SK-N-SH (cell line): ENCODE measurements around the gene IL11RA. TPM values are rescaled to one million over a fixed set of nuclear protein-coding genes. Genes with fewer than 3 reads are reported as not detected.

Experiments
- CTCF ChIA-PET: fragments of 300-600, 350-600 bp; formaldehyde crosslinking; extraction: SDS; loops from one replicate; lab custom pipeline; 2021; lab: Yijun Ruan, JAX
- POLR2A ChIA-PET: fragments of 350-600 bp; sonication (Branson Sonifier 250); formaldehyde crosslinking; extraction: SDS; loops from one replicate; lab custom pipeline; 2020; ENCODE audit warnings: antibody characterized with exemption, inconsistent platforms; lab: Yijun Ruan, JAX
- DNase-seq: peaks from one replicate; pipeline ENCODE4 v3.0.0; 2012
- H2AFZ ChIP-seq: fragments of 200-600 bp; sonication (generic); 2 replicates; pipeline ENCODE4 v1.8.1; 2016; ENCODE audit warnings: antibody characterized with exemption, mild to moderate bottlenecking, low read depth
- H3F3A ChIP-seq: fragments of 200-600 bp; sonication (generic); replicated peaks from 2 replicates; pipeline ENCODE3; 2016; ENCODE audit warnings: antibody characterized with exemption, mild to moderate bottlenecking; ENCODE audit not compliant: insufficient read depth
- H3K27ac ChIP-seq, 2 experiments: fragments of 200-500 bp in 1 of 2; fragments of 200-600 bp in 1 of 2; sonication (Bioruptor generic) in 1 of 2; sonication (generic), shearing (Covaris generic) in 1 of 2; 2 replicates each; pipeline versions ENCODE4 v1.5.1 to v1.6.1; 2014 to 2016; ENCODE audit warnings: low read depth in 2 of 2, inconsistent platforms in 1 of 2, low read length in 1 of 2, mild to moderate bottlenecking in 1 of 2, mixed read lengths in 1 of 2
- H3K27me3 ChIP-seq: fragments of 200-600 bp; sonication (generic), shearing (Covaris generic); 2 replicates; pipeline ENCODE4 v1.6.1; 2016; ENCODE audit warnings: mixed run types; ENCODE audit not compliant: insufficient read depth
- H3K36me3 ChIP-seq, 2 experiments: fragments of 200-500 bp in 1 of 2; fragments of 200-600 bp in 1 of 2; sonication (Bioruptor generic) in 1 of 2; sonication (generic) in 1 of 2; replicated peaks in 1 of 2; 2 replicates each; pipeline versions ENCODE3 to v1.5.1; 2014 to 2016; ENCODE audit warnings: low read length in 1 of 2, mild to moderate bottlenecking in 1 of 2; ENCODE audit not compliant: insufficient read depth in 2 of 2, control insufficient read depth in 1 of 2
- H3K4me1 ChIP-seq, 2 experiments: fragments of 200-500 bp in 1 of 2; fragments of 200-600 bp in 1 of 2; sonication (Bioruptor generic) in 1 of 2; sonication (generic), shearing (Covaris generic) in 1 of 2; 2 replicates each; pipeline versions ENCODE4 v1.5.1 to v1.6.1; 2014 to 2016; ENCODE audit warnings: low read depth in 1 of 2, low read length in 1 of 2, mixed run types in 1 of 2; ENCODE audit not compliant: insufficient read depth in 2 of 2, control insufficient read depth in 1 of 2
- H3K4me2 ChIP-seq: fragments of 200-600 bp; sonication (generic), shearing (Covaris generic); 2 replicates; pipeline ENCODE4 v1.6.1; 2017; ENCODE audit warnings: mixed run types
- H3K4me3 ChIP-seq, 2 experiments: fragments of 200-500 bp in 1 of 2; fragments of 200-600 bp in 1 of 2; sonication (Bioruptor generic) in 1 of 2; sonication (generic), shearing (Covaris generic) in 1 of 2; 2 replicates each; pipeline versions ENCODE4 v1.5.1 to v1.8.1; 2014 to 2016; ENCODE audit warnings: low read depth in 2 of 2, inconsistent platforms in 1 of 2, low read length in 1 of 2, mild to moderate bottlenecking in 1 of 2, mixed read lengths in 1 of 2, moderate library complexity in 1 of 2
- H3K79me2 ChIP-seq: fragments of 200-600 bp; sonication (generic); 2 replicates; pipeline ENCODE4 v1.8.1; 2017; ENCODE audit warnings: mild to moderate bottlenecking; ENCODE audit not compliant: insufficient read depth
- H3K9ac ChIP-seq: fragments of 200-600 bp; sonication (generic); 2 replicates; pipeline ENCODE4 v1.6.1; 2017; ENCODE audit warnings: mixed run types
- H3K9me2 ChIP-seq: fragments of 200-600 bp; sonication (generic); 2 replicates; pipeline ENCODE4 v1.6.1; 2017; ENCODE audit warnings: mixed run types
- H3K9me3 ChIP-seq: fragments of 200-600 bp; sonication (generic); 2 replicates; pipeline ENCODE4 v1.6.1; 2017; ENCODE audit warnings: mixed run types, mild to moderate bottlenecking, moderate library complexity
- H4K20me1 ChIP-seq: fragments of 200-600 bp; sonication (generic); 2 replicates; pipeline ENCODE4 v1.6.1; 2017; ENCODE audit warnings: mild to moderate bottlenecking, mixed run types; ENCODE audit not compliant: insufficient read depth
- CHD2 ChIP-seq: fragments of 150-350 bp; IDR thresholded peaks from 2 replicates; pipeline ENCODE4 v1.6.1; 2018; ENCODE audit warnings: low read length; ENCODE audit not compliant: partially characterized antibody
- ELF1 ChIP-seq: IDR thresholded peaks from 2 replicates; pipeline ENCODE4 v1.4.0; 2012
- EZH2phosphoT487 ChIP-seq: fragments of 200-600 bp; sonication (generic); IDR thresholded peaks from 2 replicates; pipeline ENCODE4 v1.6.1; 2017; ENCODE audit warnings: low read depth, mixed run types, mild to moderate bottlenecking, antibody characterized with exemption, moderate library complexity, borderline replicate concordance
- FOSL2 ChIP-seq: IDR thresholded peaks from 2 replicates; pipeline ENCODE4 v1.4.0; 2012; ENCODE audit warnings: low read depth, mild to moderate bottlenecking, moderate library complexity, borderline replicate concordance
- GABPA ChIP-seq: IDR thresholded peaks from 2 replicates; pipeline ENCODE4 v1.4.0; 2012; ENCODE audit warnings: low read depth, mild to moderate bottlenecking
- GATA2 ChIP-seq: sonication (generic); formaldehyde crosslinking; IDR thresholded peaks from 2 replicates; pipeline ENCODE4 v1.5.0; 2020; ENCODE audit warnings: mild to moderate bottlenecking, missing genetic modification reagents
- MAX ChIP-seq: IDR thresholded peaks from 2 replicates; pipeline ENCODE4 v1.4.0; 2012; ENCODE audit warnings: low read depth
- MEF2A ChIP-seq: IDR thresholded peaks from 2 replicates; pipeline ENCODE4 v1.4.0; 2012; ENCODE audit warnings: low read depth, borderline replicate concordance
- MXI1 ChIP-seq: IDR thresholded peaks from 2 replicates; pipeline ENCODE4 v1.6.1; 2012; ENCODE audit warnings: mild to moderate bottlenecking, low read depth, low read length, improper control_type of control experiment
- NFIC ChIP-seq: IDR thresholded peaks from 2 replicates; pipeline ENCODE4 v1.4.0; 2012; ENCODE audit warnings: borderline replicate concordance
- RCOR1 ChIP-seq: fragments of 150-350 bp; IDR thresholded peaks from 2 replicates; pipeline ENCODE4 v1.6.1; 2017; ENCODE audit warnings: antibody characterized with exemption, low read length
- REST ChIP-seq: IDR thresholded peaks from 2 replicates; pipeline ENCODE4 v1.6.1; 2012; ENCODE audit warnings: mild to moderate bottlenecking, low read depth, low read length, moderate library complexity
- TAF1 ChIP-seq: IDR thresholded peaks from 2 replicates; pipeline ENCODE4 v1.6.1; 2012; ENCODE audit warnings: low read depth, mild to moderate bottlenecking, low read length, moderate library complexity, borderline replicate concordance
- TCF12 ChIP-seq: IDR thresholded peaks from 2 replicates; pipeline ENCODE4 v1.4.0; 2012
- USF1 ChIP-seq: IDR thresholded peaks from 2 replicates; pipeline ENCODE4 v1.4.0; 2012; ENCODE audit warnings: low read depth, borderline replicate concordance
- USF2 ChIP-seq: fragments of 150-350 bp; IDR thresholded peaks from 2 replicates; pipeline ENCODE4 v1.6.1; 2017; ENCODE audit warnings: antibody characterized with exemption, low read length, low read depth, borderline replicate concordance
- WGBS: methylation state at CpG from one replicate; pipeline ENCODE4 v1.1.6; 2017; ENCODE audit warnings: low lambda C conversion rate; 5-methylcytosine and 5-hydroxymethylcytosine counted together
- polyA plus RNA-seq, 3 experiments: library from polyadenylated mRNA; depleted of rRNA; stranded (reverse); fragments of >200 nt; gene quantifications; 2 replicates each; pipeline ENCODE4 v1.2.3, GENCODE V29; 2012

The IL11RA gene
- polyA plus RNA-seq, 1 of the 3 experiments (the other 2 are of a cell fraction): 16.5 TPM

- H3K4me1 ChIP-seq: peaks cover 8 to 12% of the 10 kb centered on the region in 2 experiments; a peak in 3 of 4 replicates
- no peaks in the 10 kb centered on the region for H4K20me1 ChIP-seq
- H3K9ac ChIP-seq: peak overlapping the region; percentile 56; the same call in 1 of the 2 replicates
- TF ChIP-seq MXI1: 0 out of 2 replicates have a peak, but pooled peaks have one; percentile 20
- TF ChIP-seq USF2: no peak
- no peak for TF ChIP-seq TCF12
- 0 out of 2 replicates have a peak, but pooled peaks have one; percentile 15 for TF ChIP-seq MAX
- TF ChIP-seq FOSL2: no peak
- peaks cover 13% of the 10 kb centered on the region for H3F3A ChIP-seq
- H3K36me3 ChIP-seq: peaks cover 0 to 2% of the 10 kb centered on the region in 2 experiments
- H3K4me2 ChIP-seq: peak overlapping the region; percentile 92
- no peak for DNase-seq
- no peaks in the 10 kb centered on the region for H3K27me3 ChIP-seq
- CTCF ChIA-PET: interaction anchor here (0.6 to 8.1 kb wide), 16 partner anchors 9 to 1031 kb away, joined by 3 to 56 read pairs (median 5); partner anchors contain the start of genes ARID3C, CCL19, GALT and IL11RA
- POLR2A ChIA-PET: interaction anchor here (0.7 to 1.6 kb wide), 5 partner anchors 11 to 28 kb away, joined by 3 to 10 read pairs (median 5); partner anchors contain the start of genes GALT and SIGMAR1
- peak overlapping the region; percentile 86; the same call in 1 of the 2 replicates for H2AFZ ChIP-seq
- peak overlapping the region; percentile 28 to 83 for H3K27ac ChIP-seq
- no peaks in the 10 kb centered on the region for H3K9me3 ChIP-seq
- peak overlapping the region; percentile 64 to 80 for H3K4me3 ChIP-seq
- peaks cover 20% of the 10 kb centered on the region; the same call in 1 of the 2 replicates for H3K79me2 ChIP-seq
- WGBS: 7% methylated on average over 3 of the region's 26 CpGs
- no peaks in the 10 kb centered on the region for H3K9me2 ChIP-seq
Measured at GRCh38 chr9:34665067-34665380, 13.0 kb downstream of the IL11RA start.

- Histone ChIP-seq H3K27me3 (no peaks in the 10 kb centered on the region), H3K4me1 (peaks cover 8 to 12% of the 10 kb centered on the region in 2 experiments; a peak in 3 of 4 replicates), H3K9ac (peak overlapping the region; percentile 99), H4K20me1 (no peaks in the 10 kb centered on the region), H3K4me3 (peak overlapping the region; percentile 89 to 100), H3K27ac (peak overlapping the region; percentile 95 to 99), H2AFZ (peak overlapping the region; percentile 94), H3K9me3 (no peaks in the 10 kb centered on the region), H3K9me2 (no peaks in the 10 kb centered on the region), H3K79me2 (peaks cover 20% of the 10 kb centered on the region; the same call in 1 of the 2 replicates), H3F3A (peaks cover 13% of the 10 kb centered on the region), H3K36me3 (peaks cover 0 to 2% of the 10 kb centered on the region in 2 experiments), H3K4me2 (peak overlapping the region; percentile 98)
- POLR2A ChIA-PET: interaction anchor here (0.7 to 1.6 kb wide), 5 partner anchors 11 to 28 kb away, joined by 3 to 10 read pairs (median 5); partner anchors contain the start of genes GALT and SIGMAR1
- CTCF ChIA-PET: interaction anchor here (0.6 to 8.1 kb wide), 14 partner anchors 10 to 117 kb away, joined by 3 to 56 read pairs (median 4); partner anchors contain the start of genes CCL19, GALT, IL11RA and SIGMAR1
- under 1% methylated on average over 26 of the region's 55 CpGs for WGBS
- DNase-seq: peak; percentile 96
- TF ChIP-seq GABPA (peak; percentile 81), RCOR1 (no peak), MAX (peak; percentile 36; the same call in 1 of the 2 replicates), EZH2phosphoT487 (no peak), MXI1 (0 out of 2 replicates have a peak, but pooled peaks have one; percentile 9), USF1 (0 out of 2 replicates have a peak, but pooled peaks have one; percentile 11), CHD2 (peak; percentile 30), MEF2A (no peak), TAF1 (peak; percentile 32; the same call in 1 of the 2 replicates), REST (no peak), GATA2 (CRISPR knock-in tag) (no peak), NFIC (no peak), ELF1 (0 out of 2 replicates have a peak, but pooled peaks have one; percentile 18)
Measured at GRCh38 chr9:34665381-34666250, 13.6 kb downstream of the IL11RA start.
